A549 (cell line): ENCODE measurements around the gene NFX1. TPM values are rescaled to one million over a fixed set of nuclear protein-coding genes. Genes with fewer than 3 reads are reported as not detected.

Source experiments
- ATAC-seq, 2 experiments: fragments of 200-7000 bp in 1 of 2; fragments of >200 bp in 1 of 2; cut with Nextera tagmentation in 1 of 2; cut with Tn5 transposase in 1 of 2; 3 replicates each; pipeline versions ENCODE4 v1.8.0 to v1.9.1; 2018 to 2020; ENCODE audit warnings: mild to moderate bottlenecking in 1 of 2, moderate library complexity in 1 of 2
- CTCF ChIA-PET: fragments of 300-600 bp; sonication (Branson Sonifier 250); formaldehyde crosslinking; extraction: SDS; loops from one replicate; lab custom pipeline; 2021; ENCODE audit warnings: antibody characterized with exemption, inconsistent platforms; lab: Yijun Ruan, JAX
- POLR2A ChIA-PET: fragments of 350-600 bp; formaldehyde crosslinking; extraction: SDS; loops from one replicate; lab custom pipeline; 2021; ENCODE audit warnings: antibody characterized with exemption, inconsistent platforms; lab: Yijun Ruan, JAX
- DNase-seq, 2 experiments: peaks; one replicate each; pipeline versions ENCODE4 v3.0.0 to v3.0.0-alpha.2; 2011 to 2016; ENCODE audit warnings: low read depth in 1 of 2, low spot score in 1 of 2
- FAIRE-seq: peaks from 2 replicates; lab custom pipeline; 2011; peaks lifted over from hg19 to GRCh38; lab: Jason Lieb, UNC
- H3K27ac ChIP-seq, 2 experiments: fragments of >200 bp; sonication (Bioruptor Twin); formaldehyde crosslinking; 3 replicates each; pipeline ENCODE4 v1.5.1; 2016 to 2017
- H3K4me1 ChIP-seq: fragments of >200 bp; sonication (Bioruptor Twin); formaldehyde crosslinking; 3 replicates; pipeline ENCODE4 v1.6.1; 2016
- H3K4me2 ChIP-seq: fragments of >200 bp; sonication (Bioruptor Twin); formaldehyde crosslinking; 3 replicates; pipeline ENCODE4 v1.6.1; 2016
- H3K4me3 ChIP-seq: fragments of >200 bp; sonication (Bioruptor Twin); formaldehyde crosslinking; 3 replicates; pipeline ENCODE4 v1.5.1; 2016
- H3K9me3 ChIP-seq: fragments of >200 bp; sonication (Bioruptor Twin); formaldehyde crosslinking; 3 replicates; pipeline ENCODE4 v1.6.1; 2016
- BHLHE40 ChIP-seq: IDR thresholded peaks from 2 replicates; pipeline ENCODE4 v1.6.1; 2012; ENCODE audit warnings: low read depth, low read length, inconsistent platforms
- CBX8 ChIP-seq: fragments of 200-600 bp; sonication (generic); IDR thresholded peaks from 2 replicates; pipeline ENCODE4 v1.6.1; 2016
- CEBPB ChIP-seq, 2 experiments: fragments of >200 bp in 1 of 2; sonication (Bioruptor Twin) in 1 of 2; formaldehyde crosslinking in 1 of 2; IDR thresholded peaks; 2 replicates each; pipeline ENCODE4 v1.6.1; 2012 to 2016
- CHD4 ChIP-seq: fragments of 200-600 bp; sonication (generic); IDR thresholded peaks from 2 replicates; pipeline ENCODE4 v1.6.1; 2016; ENCODE audit warnings: antibody characterized with exemption, mild to moderate bottlenecking, borderline replicate concordance
- EHMT2 ChIP-seq: fragments of 200-600 bp; sonication (generic); IDR thresholded peaks from 2 replicates; pipeline ENCODE4 v1.6.1; 2016; ENCODE audit warnings: antibody characterized with exemption, low read depth, mild to moderate bottlenecking, moderate library complexity
- ESRRA ChIP-seq: fragments of 150-350 bp; IDR thresholded peaks from 2 replicates; pipeline ENCODE4 v1.6.1; 2014; ENCODE audit warnings: mild to moderate bottlenecking, low read length, borderline replicate concordance
- FOSB ChIP-seq: fragments of 250-450 bp; sonication (Bioruptor Pico); IDR thresholded peaks from 2 replicates; pipeline ENCODE4 v1.5.0; 2020; ENCODE audit warnings: mild to moderate bottlenecking, moderate library complexity
- FOSL2 ChIP-seq, 2 experiments: fragments of 450-650 bp in 1 of 2; fragments of >200 bp in 1 of 2; sonication (Bioruptor Twin) in 1 of 2; formaldehyde crosslinking; IDR thresholded peaks; 2 replicates each; pipeline versions ENCODE4 v1.5.0 to v1.6.1; 2016 to 2020; ENCODE audit warnings: mild to moderate bottlenecking in 1 of 2, moderate library complexity in 1 of 2
- FOXS1 ChIP-seq: fragments of 250-450 bp; sonication (Bioruptor Pico); IDR thresholded peaks from 2 replicates; pipeline ENCODE4 v1.5.0; 2020; ENCODE audit warnings: mild to moderate bottlenecking, moderate library complexity
- GATA3 ChIP-seq: IDR thresholded peaks from 2 replicates; pipeline ENCODE4 v1.6.1; 2012; ENCODE audit warnings: borderline replicate concordance
- HDAC2 ChIP-seq: fragments of 200-600 bp; sonication (generic); IDR thresholded peaks from 2 replicates; pipeline ENCODE4 v1.6.1; 2016
- HEYL ChIP-seq: fragments of 250-450 bp; sonication (Bioruptor Pico); IDR thresholded peaks from 2 replicates; pipeline ENCODE4 v1.8.0; 2021; ENCODE audit warnings: mild to moderate bottlenecking, moderate library complexity
- HOXB5 ChIP-seq: fragments of 250-450 bp; sonication (Bioruptor Pico); IDR thresholded peaks from 2 replicates; pipeline ENCODE4 v1.5.0; 2020; ENCODE audit warnings: mild to moderate bottlenecking, moderate library complexity
- JUNB ChIP-seq: fragments of >200 bp; sonication (Bioruptor Twin); formaldehyde crosslinking; IDR thresholded peaks from 2 replicates; pipeline ENCODE4 v1.6.1; 2016
- NFE2L2 ChIP-seq: fragments of 150-350 bp; conservative IDR thresholded peaks from 2 replicates; pipeline ENCODE4 v1.6.1; 2014; ENCODE audit warnings: low read length
- NPAS2 ChIP-seq: fragments of 250-450 bp; sonication (Bioruptor Pico); IDR thresholded peaks from 2 replicates; pipeline ENCODE4 v1.8.0; 2022; ENCODE audit warnings: mild to moderate bottlenecking, moderate library complexity, borderline replicate concordance
- NR3C1 ChIP-seq: fragments of >200 bp; sonication (Bioruptor Twin); formaldehyde crosslinking; IDR thresholded peaks from 3 replicates; pipeline ENCODE4 v1.6.1; 2017
- PHF8 ChIP-seq: fragments of 200-600 bp; sonication (generic); IDR thresholded peaks from 2 replicates; pipeline ENCODE4 v1.6.1; 2016; ENCODE audit warnings: low read depth, mild to moderate bottlenecking, antibody characterized with exemption, moderate library complexity, borderline replicate concordance
- POLR2A ChIP-seq: IDR thresholded peaks from 2 replicates; pipeline ENCODE4 v1.6.1; 2012; ENCODE audit warnings: mild to moderate bottlenecking, low read length
- RCOR1 ChIP-seq: fragments of 150-350 bp; IDR thresholded peaks from 2 replicates; pipeline ENCODE4 v1.6.1; 2014; ENCODE audit warnings: antibody characterized with exemption, low read length, low read depth
- SREBF2 ChIP-seq: fragments of 450-650 bp; IDR thresholded peaks from 2 replicates; pipeline ENCODE4 v1.6.1; 2014; ENCODE audit warnings: mild to moderate bottlenecking, moderate library complexity
- ZC3H11A ChIP-seq: fragments of 450-650 bp; IDR thresholded peaks from 2 replicates; pipeline ENCODE4 v1.6.1; 2014; ENCODE audit warnings: antibody characterized with exemption, mild to moderate bottlenecking
- ZFP36 ChIP-seq: fragments of 450-650 bp; IDR thresholded peaks from 2 replicates; pipeline ENCODE4 v1.6.1; 2014; ENCODE audit warnings: borderline replicate concordance; ENCODE audit not compliant: partially characterized antibody
- ZSCAN20 ChIP-seq: fragments of 250-450 bp; sonication (Bioruptor Pico); IDR thresholded peaks from 2 replicates; pipeline ENCODE4 v1.8.0; 2022; ENCODE audit warnings: mild to moderate bottlenecking, moderate library complexity
- WGBS: methylation state at CpG from one replicate; pipeline ENCODE4 v1.1.6; 2017; ENCODE audit errors: missing lambda C conversion rate; 5-methylcytosine and 5-hydroxymethylcytosine counted together
- polyA plus RNA-seq, 4 experiments: library from polyadenylated mRNA; depleted of rRNA in 3 of 4; stranded (reverse); fragments of >200 nt; fragmentation: RNase III in 1 of 4; extraction: RNeasy Plus Mini Kit Qiagen cat#74134 plus additional on column Dnase treatment in 1 of 4; gene quantifications; 2 replicates in 3 of 4; 3 replicates in 1 of 4; pipeline ENCODE4 v1.2.3, GENCODE V29; 2011 to 2017
- TF ChIP-seq, protein P1 (sequence below): IDR thresholded peaks from 2 replicates; pipeline ENCODE4 v1.6.1; 2012
- TF ChIP-seq, protein P2 (sequence below): fragments of 250-450 bp; sonication (Bioruptor Pico); IDR thresholded peaks from 2 replicates; pipeline ENCODE4 v1.5.0; 2020; ENCODE audit warnings: low read depth, mild to moderate bottlenecking, moderate library complexity
- TF ChIP-seq, protein P3 (sequence below): fragments of >200 bp; sonication (Bioruptor Twin); formaldehyde crosslinking; IDR thresholded peaks from 2 replicates; pipeline ENCODE4 v1.6.1; 2016
- TF ChIP-seq, protein P4 (sequence below): fragments of >200 bp; sonication (Bioruptor Twin); formaldehyde crosslinking; IDR thresholded peaks from 3 replicates; pipeline ENCODE4 v1.5.1; 2016
- TF ChIP-seq, protein P5 (sequence below): fragments of >200 bp; sonication (Bioruptor Twin); formaldehyde crosslinking; IDR thresholded peaks from 3 replicates; pipeline ENCODE4 v1.6.1; 2016

NFX1 gene
- polyA plus RNA-seq, 2 of the 4 experiments (the other 2 are of a cell fraction), result 24.8 to 41.2 TPM

DNA sequence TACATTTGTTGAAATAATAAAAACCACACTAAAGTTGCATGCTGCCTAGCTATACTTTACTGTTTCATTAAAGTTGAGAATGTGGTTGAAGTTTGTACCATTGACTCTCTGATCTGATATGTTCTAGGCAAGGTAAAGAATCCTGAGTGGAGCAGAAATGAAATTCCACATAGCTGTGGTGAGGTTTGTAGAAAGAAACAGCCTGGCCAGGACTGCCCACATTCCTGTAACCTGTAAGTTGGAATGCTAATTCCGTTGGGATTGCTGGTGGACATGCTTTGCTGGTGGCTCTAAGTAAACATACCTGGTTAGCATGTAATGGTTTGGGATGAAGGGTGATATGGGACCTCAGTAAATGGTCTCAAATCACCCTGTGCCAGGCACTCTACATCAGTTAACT, 16.8 kb downstream of the NFX1 start:
- Histone ChIP-seq H3K9me3 (no peaks in the 10 kb centered on the region), H3K27ac (no peak overlapping the region), H3K4me1 (0 out of 3 replicates have a peak, but pooled peaks cover 6% of the 10 kb centered on the region), H3K4me2 (no peak overlapping the region), H3K4me3 (no peak overlapping the region)
- POLR2A ChIA-PET, result no interaction called here
- CTCF ChIA-PET, result interaction anchor here (0.6 to 2.1 kb wide), 3 partner anchors 9 to 146 kb away, joined by 3 to 4 read pairs (median 3); no protein-coding TSS in a partner anchor
- no peak for DNase-seq
- TF ChIP-seq NFE2L2 (no peak), ZC3H11A (no peak), JUNB (no peak), NPAS2 (no peak), CEBPB (IDR thresholded peaks at IDR 0.05) (no peak), POLR2A (no peak), ZSCAN20 (no peak), CHD4 (no peak), EHMT2 (no peak), SREBF2 (no peak), HEYL (CRISPR knock-in tag) (no peak), HDAC2 (no peak), FOXS1 (CRISPR knock-in tag) (no peak), BHLHE40 (no peak), PHF8 (no peak), NR3C1 (no peak), ESRRA (no peak), ZFP36 (no peak)
- TF ChIP-seq, protein P1, sequence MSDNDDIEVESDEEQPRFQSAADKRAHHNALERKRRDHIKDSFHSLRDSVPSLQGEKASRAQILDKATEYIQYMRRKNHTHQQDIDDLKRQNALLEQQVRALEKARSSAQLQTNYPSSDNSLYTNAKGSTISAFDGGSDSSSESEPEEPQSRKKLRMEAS, result no peak
- TF ChIP-seq, protein P2, sequence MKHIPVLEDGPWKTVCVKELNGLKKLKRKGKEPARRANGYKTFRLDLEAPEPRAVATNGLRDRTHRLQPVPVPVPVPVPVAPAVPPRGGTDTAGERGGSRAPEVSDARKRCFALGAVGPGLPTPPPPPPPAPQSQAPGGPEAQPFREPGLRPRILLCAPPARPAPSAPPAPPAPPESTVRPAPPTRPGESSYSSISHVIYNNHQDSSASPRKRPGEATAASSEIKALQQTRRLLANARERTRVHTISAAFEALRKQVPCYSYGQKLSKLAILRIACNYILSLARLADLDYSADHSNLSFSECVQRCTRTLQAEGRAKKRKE (CRISPR knock-in tag), result no peak
- FAIRE-seq, result no peak
- ATAC-seq, result no peak
- WGBS, result 79% methylated on average over 1 of the region's 1 CpG

DNA sequence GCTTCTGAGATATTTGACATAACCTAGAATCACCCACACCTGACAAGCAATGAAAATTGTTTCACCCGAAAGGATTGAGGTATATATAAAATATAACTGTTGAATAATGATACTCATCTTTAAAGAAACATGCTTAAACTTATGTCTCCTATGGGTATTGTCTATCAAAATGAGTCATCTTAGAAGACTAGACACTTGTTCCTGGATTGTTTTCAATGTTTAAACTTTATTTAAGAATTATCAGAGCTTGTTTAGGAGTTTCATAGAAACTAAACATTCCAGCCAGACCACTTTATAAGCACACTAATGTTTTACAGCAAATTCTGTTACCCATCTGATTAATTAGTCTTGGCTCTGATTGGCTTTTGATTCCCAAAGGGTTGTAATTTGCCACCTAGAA, 19.6 kb downstream of the NFX1 start:
- Histone ChIP-seq H3K4me3 (no peak overlapping the region), H3K4me1 (0 out of 3 replicates have a peak, but pooled peaks cover 6% of the 10 kb centered on the region), H3K9me3 (no peaks in the 10 kb centered on the region), H3K27ac (no peak overlapping the region), H3K4me2 (no peak overlapping the region)
- 73% methylated on average over 1 of the region's 1 CpG for WGBS
- no peak for FAIRE-seq
- ChIA-PET CTCF (interaction anchor here (0.6 to 2.0 kb wide), 6 partner anchors 9 to 126 kb away, joined by 4 to 6 read pairs (median 4); no protein-coding TSS in a partner anchor), POLR2A (no interaction called here)
- no peak for ATAC-seq
- TF ChIP-seq JUNB, result no peak
- no peak for TF ChIP-seq FOSL2 (IDR thresholded peaks at IDR 0.05)
- TF ChIP-seq FOSL2 (CRISPR knock-in tag; IDR thresholded peaks at IDR 0.05), result no peak
- TF ChIP-seq GATA3, result no peak
- TF ChIP-seq POLR2A, result no peak
- TF ChIP-seq, protein P1, result no peak
- no peak for TF ChIP-seq CBX8
- TF ChIP-seq ZFP36, result no peak
- TF ChIP-seq, protein P3, sequence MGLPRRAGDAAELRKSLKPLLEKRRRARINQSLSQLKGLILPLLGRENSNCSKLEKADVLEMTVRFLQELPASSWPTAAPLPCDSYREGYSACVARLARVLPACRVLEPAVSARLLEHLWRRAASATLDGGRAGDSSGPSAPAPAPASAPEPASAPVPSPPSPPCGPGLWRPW, result no peak
- no peak for TF ChIP-seq HOXB5 (CRISPR knock-in tag)
- no peak for TF ChIP-seq RCOR1
- TF ChIP-seq, protein P4, sequence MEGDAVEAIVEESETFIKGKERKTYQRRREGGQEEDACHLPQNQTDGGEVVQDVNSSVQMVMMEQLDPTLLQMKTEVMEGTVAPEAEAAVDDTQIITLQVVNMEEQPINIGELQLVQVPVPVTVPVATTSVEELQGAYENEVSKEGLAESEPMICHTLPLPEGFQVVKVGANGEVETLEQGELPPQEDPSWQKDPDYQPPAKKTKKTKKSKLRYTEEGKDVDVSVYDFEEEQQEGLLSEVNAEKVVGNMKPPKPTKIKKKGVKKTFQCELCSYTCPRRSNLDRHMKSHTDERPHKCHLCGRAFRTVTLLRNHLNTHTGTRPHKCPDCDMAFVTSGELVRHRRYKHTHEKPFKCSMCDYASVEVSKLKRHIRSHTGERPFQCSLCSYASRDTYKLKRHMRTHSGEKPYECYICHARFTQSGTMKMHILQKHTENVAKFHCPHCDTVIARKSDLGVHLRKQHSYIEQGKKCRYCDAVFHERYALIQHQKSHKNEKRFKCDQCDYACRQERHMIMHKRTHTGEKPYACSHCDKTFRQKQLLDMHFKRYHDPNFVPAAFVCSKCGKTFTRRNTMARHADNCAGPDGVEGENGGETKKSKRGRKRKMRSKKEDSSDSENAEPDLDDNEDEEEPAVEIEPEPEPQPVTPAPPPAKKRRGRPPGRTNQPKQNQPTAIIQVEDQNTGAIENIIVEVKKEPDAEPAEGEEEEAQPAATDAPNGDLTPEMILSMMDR, result no peak
- no peak for TF ChIP-seq FOXS1 (CRISPR knock-in tag)
- TF ChIP-seq, protein P5, sequence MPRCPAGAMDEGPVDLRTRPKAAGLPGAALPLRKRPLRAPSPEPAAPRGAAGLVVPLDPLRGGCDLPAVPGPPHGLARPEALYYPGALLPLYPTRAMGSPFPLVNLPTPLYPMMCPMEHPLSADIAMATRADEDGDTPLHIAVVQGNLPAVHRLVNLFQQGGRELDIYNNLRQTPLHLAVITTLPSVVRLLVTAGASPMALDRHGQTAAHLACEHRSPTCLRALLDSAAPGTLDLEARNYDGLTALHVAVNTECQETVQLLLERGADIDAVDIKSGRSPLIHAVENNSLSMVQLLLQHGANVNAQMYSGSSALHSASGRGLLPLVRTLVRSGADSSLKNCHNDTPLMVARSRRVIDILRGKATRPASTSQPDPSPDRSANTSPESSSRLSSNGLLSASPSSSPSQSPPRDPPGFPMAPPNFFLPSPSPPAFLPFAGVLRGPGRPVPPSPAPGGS, result no peak
- no peak for TF ChIP-seq NR3C1
- no peak for TF ChIP-seq FOSB
- DNase-seq, result no peak
